ENCODE results near the gene PTCH1. TPM values are rescaled to one million over a fixed set of nuclear protein-coding genes. Genes with fewer than 3 reads are reported as not detected.
A peak's percentile ranks its signal among the peaks of the same experiment; 100 is the strongest.

PTCH1 gene
- total RNA-seq, 1 donor from 2014 or later, result 104 TPM

DNA sequence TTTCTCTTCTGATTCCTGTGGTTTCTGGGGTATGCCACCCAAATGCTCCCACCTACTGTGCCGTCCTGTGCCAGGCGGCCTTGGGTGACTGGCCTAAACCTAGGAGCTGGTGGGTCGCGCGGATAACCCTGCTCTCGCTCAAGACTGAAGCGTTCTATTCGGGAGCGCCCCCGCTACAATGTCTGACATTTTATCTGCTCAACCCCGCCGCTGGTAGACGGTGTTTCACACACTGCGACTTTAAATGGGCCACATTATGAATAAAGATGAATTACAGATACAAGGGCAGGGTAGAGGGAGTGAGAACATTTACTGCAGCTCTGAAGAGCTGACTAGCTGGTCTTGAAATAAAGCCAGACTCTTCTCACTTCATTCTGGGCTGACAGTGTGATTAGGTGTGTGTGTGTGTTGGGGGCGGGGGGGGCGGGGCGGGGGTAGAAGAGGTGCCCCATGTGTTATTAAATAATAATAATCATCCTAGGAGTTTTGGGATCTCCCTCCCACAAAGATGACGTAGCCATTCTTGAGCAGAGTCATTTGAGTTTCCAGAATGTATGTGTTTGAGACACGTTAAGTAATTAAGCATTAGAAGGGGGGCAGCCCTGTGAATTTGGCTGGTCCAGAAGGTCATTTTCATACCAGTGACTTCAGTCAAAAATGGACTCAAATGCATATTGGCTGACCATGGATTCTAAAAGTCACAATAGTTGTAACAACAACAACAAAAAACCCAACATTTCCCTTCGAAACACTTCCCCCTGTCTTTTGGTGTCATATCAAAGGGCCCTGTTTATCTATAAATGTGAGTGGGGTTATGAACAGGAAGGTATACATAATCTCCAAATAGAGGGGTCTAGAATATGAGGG, 1.0 kb upstream of the PTCH1 start:
- Mint-ChIP-seq H3K27ac (ENCODE audit: unreplicated experiment) (no peak overlapping the region), H3K27me3 (ENCODE audit: unreplicated experiment) (peaks cover 13% of the 10 kb centered on the region), H3K36me3 (ENCODE audit: unreplicated experiment) (peaks cover 10% of the 10 kb centered on the region), H3K4me3 (ENCODE audit: unreplicated experiment) (peak overlapping the region; percentile 99), H3K4me1 (ENCODE audit: low read depth, unreplicated experiment) (peaks cover 10% of the 10 kb centered on the region), H3K9me3 (ENCODE audit: unreplicated experiment) (peaks cover 6% of the 10 kb centered on the region)
- TF ChIP-seq, protein P1, sequence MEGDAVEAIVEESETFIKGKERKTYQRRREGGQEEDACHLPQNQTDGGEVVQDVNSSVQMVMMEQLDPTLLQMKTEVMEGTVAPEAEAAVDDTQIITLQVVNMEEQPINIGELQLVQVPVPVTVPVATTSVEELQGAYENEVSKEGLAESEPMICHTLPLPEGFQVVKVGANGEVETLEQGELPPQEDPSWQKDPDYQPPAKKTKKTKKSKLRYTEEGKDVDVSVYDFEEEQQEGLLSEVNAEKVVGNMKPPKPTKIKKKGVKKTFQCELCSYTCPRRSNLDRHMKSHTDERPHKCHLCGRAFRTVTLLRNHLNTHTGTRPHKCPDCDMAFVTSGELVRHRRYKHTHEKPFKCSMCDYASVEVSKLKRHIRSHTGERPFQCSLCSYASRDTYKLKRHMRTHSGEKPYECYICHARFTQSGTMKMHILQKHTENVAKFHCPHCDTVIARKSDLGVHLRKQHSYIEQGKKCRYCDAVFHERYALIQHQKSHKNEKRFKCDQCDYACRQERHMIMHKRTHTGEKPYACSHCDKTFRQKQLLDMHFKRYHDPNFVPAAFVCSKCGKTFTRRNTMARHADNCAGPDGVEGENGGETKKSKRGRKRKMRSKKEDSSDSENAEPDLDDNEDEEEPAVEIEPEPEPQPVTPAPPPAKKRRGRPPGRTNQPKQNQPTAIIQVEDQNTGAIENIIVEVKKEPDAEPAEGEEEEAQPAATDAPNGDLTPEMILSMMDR (IDR thresholded peaks at IDR 0.05; ENCODE audit: partially characterized antibody, unreplicated experiment), result no peak
- DNase-seq, result no peak

DNA sequence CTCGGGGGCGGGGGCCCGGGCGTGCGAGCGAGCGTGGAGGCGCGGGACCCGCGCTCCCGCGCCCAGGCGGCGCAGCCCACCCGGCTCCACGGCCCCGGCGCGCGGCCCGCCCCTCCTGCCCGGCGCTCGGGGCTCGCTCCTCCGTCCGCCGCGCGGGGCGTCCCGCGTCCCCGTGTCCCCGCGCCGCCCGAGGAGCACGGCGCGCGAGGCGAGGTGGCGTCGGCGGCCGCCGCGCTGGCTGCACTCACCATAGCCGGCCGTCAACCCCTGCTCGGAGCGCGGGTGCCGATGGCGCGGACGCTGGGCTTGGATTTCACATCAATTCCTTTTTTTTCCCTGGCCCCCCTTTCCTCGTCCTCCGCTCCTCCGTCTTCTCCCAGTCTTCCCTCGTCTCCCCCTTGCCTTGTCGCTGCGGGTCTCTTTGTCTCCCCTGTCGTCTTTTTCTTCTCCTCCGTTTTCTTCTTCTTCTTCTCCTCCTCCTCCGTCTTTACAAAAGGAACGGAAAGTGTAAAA, 494 bp downstream of the PTCH1 start:
- Mint-ChIP-seq H3K27me3 (ENCODE audit: unreplicated experiment) (peaks cover 17% of the 10 kb centered on the region), H3K4me3 (ENCODE audit: unreplicated experiment) (peak overlapping the region; percentile 99)
- DNase-seq, result peak; percentile 52

DNA sequence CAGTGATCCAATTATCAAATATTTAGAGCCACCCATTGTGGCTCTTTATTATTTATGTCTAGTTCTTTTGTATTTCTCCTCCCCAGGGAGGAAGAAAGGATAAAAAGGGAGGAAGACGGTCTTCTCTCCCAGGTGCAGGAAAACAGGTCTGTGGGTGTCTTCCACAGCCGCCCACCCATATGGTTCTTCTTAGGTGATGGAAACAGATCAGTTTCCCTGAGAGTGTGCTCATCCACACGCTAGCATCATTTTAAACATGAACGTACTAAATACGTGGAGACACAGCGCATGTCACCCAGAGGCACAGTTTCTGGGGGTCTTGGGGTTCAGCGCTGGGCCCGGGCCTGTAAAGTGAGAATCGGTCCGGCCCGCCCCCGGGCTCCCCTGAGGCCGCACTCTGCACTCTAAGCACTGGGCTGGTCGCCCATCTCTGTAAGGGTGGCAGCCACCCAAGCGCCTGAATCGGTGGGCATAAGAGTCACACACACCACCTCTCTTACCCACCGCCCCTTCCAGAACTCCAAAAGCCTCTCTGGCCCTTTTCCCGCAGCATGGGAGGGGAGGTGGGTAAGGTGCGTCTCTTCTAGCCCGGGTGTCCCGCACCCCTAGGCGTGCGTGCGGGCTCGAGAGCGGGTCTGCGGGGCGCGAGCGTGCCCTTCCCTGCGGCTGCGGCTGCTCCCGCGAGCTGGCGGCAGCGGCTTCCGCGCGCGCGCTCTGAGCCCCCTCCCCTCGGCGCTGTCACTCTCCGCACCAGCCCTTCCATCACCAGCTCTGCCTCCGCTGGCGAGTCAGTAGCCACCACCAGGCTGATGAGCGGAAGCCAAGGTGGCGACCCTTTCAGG, 1.3 kb downstream of the PTCH1 start:
- H3K4me1 Mint-ChIP-seq (ENCODE audit: low read depth, unreplicated experiment), result peaks cover 18% of the 10 kb centered on the region
- peak overlapping the region; percentile 74 for H3K4me3 Mint-ChIP-seq (ENCODE audit: unreplicated experiment)
- TF ChIP-seq, protein P1 (IDR thresholded peaks at IDR 0.05; ENCODE audit: partially characterized antibody, unreplicated experiment), result no peak
- H3K9me3 Mint-ChIP-seq (ENCODE audit: unreplicated experiment), result peaks cover 5% of the 10 kb centered on the region
- no peak overlapping the region for H3K27ac Mint-ChIP-seq (ENCODE audit: unreplicated experiment)
- peak; percentile 79 for DNase-seq
- peaks cover 7% of the 10 kb centered on the region for H3K36me3 Mint-ChIP-seq (ENCODE audit: unreplicated experiment)
- H3K27me3 Mint-ChIP-seq (ENCODE audit: unreplicated experiment), result peaks cover 19% of the 10 kb centered on the region

More for the DNA sequence above, 494 bp downstream of the PTCH1 start:
- H3K4me1 Mint-ChIP-seq (ENCODE audit: low read depth, unreplicated experiment), result peaks cover 18% of the 10 kb centered on the region
- peak overlapping the region; percentile 84 for H3K27ac Mint-ChIP-seq (ENCODE audit: unreplicated experiment)
- H3K9me3 Mint-ChIP-seq (ENCODE audit: unreplicated experiment), result peaks cover 4% of the 10 kb centered on the region
- peaks cover 10% of the 10 kb centered on the region for H3K36me3 Mint-ChIP-seq (ENCODE audit: unreplicated experiment)
- TF ChIP-seq, protein P1 (IDR thresholded peaks at IDR 0.05; ENCODE audit: partially characterized antibody, unreplicated experiment), result no peak

DNA sequence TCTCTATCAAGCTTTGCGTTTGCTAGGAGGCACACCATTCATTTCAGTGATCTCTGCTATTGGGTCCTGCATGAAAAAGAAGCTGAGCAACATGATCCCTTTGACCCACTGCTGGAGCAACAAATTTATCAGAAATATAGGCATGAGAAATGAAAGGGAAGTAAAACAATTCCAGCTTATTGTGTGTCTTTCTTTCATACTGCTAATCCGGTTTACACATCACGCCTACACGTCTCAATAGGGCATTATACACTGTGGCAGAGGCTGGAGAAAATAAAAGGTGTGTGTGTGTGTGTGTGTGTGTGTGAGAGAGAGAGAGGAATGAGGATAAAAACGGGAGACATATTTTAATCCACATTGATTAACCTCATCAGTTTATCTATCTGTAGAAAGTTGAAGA, 2.4 kb downstream of the PTCH1 start:
- peaks cover 23% of the 10 kb centered on the region for H3K27me3 Mint-ChIP-seq (ENCODE audit: unreplicated experiment)
- TF ChIP-seq, protein P1 (IDR thresholded peaks at IDR 0.05; ENCODE audit: partially characterized antibody, unreplicated experiment), result no peak
- H3K4me1 Mint-ChIP-seq (ENCODE audit: low read depth, unreplicated experiment), result peaks cover 18% of the 10 kb centered on the region

More for the DNA sequence above, 2.4 kb downstream of the PTCH1 start:
- H3K36me3 Mint-ChIP-seq (ENCODE audit: unreplicated experiment), result peaks cover 7% of the 10 kb centered on the region
- DNase-seq, result no peak
- H3K27ac Mint-ChIP-seq (ENCODE audit: unreplicated experiment), result no peak overlapping the region
- peak overlapping the region; percentile 73 for H3K4me3 Mint-ChIP-seq (ENCODE audit: unreplicated experiment)
- peaks cover 15% of the 10 kb centered on the region for H3K9me3 Mint-ChIP-seq (ENCODE audit: unreplicated experiment)
